ENCODE results near the gene DDX60.
A peak's percentile ranks its signal among the peaks of the same experiment; 100 is the strongest.
"Not testable (repeated sequence)": the region's sequence is repeated elsewhere in the genome, so short reads cannot be mapped to it uniquely, and the experiment has no call there.

The DDX60 gene

DNA sequence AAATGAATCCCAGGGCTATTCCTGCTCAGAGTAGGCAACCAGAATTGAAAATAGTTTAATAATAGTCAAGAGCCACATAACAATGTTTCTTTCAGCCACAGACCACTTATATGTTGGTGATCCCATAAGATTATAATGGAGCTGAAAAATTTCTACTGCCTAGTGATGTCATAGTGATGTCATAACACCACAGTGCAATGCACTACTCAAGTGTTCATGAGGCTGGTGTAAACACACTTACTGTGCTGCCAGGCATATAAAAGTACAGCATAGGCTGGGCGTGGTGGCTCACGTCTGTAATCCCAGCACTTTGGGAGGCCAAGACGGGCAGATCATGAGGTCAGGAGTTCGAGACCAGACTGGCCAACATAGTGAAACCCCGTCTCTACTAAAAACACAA is 15.1 kb downstream of the DDX60 start:
- DNase-seq (ENCODE audit: low read depth, low spot score), result not testable (repeated sequence)

- no peak for DNase-seq (ENCODE audit: low read depth, low spot score)
These were observed 25.1 kb downstream of the DDX60 start for GRCh38 chr4:168293386-168293975.

- DNase-seq (ENCODE audit: low read depth, low spot score), result no peak
These were observed 27.3 kb downstream of the DDX60 start for GRCh38 chr4:168291242-168291641.

- DNase-seq (ENCODE audit: low read depth, low spot score), result not testable (repeated sequence)
These were observed 32.7 kb downstream of the DDX60 start for GRCh38 chr4:168285850-168286249.

GRCh38 chr4:168279556-168279955 is 39.0 kb downstream of the DDX60 start:
- no peak for DNase-seq (ENCODE audit: low read depth, low spot score)

DNA sequence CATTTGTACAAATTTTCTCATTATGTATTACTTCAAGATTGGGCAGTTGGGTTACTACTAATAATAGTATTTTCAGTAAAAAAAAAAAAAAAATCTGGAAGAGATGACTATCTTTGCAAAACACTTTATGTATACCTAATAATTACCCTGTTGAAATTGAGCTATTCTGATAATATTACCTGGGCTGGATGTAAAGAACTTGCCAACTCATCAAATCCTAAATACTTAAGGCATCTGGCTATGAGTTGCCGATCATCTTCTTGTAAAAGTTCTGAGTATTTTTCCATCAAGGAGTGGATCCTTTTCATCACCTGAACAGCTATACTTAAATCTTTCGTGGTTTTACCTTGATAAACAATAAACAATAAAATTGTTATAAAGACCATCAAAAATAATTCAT is 42.7 kb downstream of the DDX60 start:
- no peak for DNase-seq (ENCODE audit: low read depth, low spot score)

DNA sequence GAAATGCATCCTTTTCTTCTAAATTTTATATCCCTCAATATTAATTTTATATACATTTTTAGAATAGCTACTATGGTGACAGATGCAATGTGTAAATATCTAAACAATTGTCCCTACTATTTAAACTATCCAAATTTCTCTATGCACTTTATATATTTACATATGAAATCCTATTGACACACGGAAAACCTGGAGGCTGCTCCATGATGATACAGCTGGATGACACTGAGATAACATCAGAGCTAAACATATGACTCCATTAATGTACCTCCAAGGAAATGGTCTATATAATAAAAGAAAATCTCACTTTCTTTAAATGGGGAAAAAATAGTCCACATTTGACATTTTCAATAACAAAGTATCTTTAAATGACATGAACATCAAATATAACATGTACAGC is 43.7 kb downstream of the DDX60 start:
- DNase-seq (ENCODE audit: low read depth, low spot score), result no peak

DNA sequence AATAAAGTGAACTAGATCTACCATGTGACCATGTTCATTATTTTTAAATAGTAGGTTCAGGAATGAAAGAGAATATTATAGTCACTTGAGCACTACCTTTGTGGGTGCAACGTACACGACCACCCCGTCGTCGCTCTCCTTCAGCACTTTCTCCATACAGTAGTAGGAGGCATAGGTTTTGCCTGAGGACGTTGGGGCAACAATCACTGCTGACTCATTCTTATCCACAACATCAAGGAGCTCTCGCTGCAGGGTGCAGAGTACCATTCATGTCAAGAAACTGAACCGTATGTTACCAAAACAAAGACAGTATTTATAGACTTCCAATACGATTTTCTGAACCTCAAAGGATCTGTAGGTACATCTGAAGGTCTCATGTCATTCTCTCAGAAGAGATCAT is 44.7 kb downstream of the DDX60 start:
- peak; percentile 68 for DNase-seq (ENCODE audit: low read depth, low spot score)

DNA sequence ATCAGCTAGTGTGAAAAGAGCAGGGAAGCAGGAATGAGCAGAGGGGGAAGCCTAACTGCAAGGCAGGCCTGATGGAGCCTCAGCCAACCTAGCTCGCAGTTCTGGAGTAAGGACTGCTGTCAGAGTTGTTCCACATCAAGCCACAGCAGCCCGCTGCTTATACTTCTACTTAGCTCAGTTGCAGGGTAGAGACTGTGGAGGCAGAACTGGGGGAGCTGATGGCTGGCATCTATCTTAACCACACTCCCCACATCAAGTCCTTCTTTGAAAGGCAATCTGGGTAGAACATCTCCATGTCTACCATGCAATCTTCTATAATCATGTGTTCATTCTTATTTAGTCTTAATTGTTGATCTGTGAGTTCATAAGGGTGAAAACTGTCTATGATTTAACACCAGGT is 46.1 kb downstream of the DDX60 start:
- no peak for DNase-seq (ENCODE audit: low read depth, low spot score)

DNA sequence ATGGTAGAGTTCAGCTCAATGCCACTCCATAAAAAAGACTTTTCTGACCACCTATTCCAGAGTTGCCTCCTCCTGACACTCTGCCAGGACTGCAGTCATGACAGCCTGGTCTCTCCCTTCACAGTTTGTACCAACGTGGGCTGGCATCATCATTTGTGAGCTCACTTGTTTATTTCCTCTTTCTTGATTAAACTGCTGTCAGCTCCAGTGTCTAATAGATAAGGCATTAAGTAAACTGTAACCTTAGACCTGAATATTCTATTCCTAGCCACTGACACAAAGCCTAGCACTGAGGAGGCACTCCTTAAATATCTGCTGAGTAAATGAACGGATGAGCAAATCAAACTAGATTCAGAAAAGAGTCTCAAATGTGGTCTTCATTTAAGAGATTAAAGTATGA is 48.7 kb downstream of the DDX60 start:
- DNase-seq (ENCODE audit: low read depth, low spot score), result no peak

DNA sequence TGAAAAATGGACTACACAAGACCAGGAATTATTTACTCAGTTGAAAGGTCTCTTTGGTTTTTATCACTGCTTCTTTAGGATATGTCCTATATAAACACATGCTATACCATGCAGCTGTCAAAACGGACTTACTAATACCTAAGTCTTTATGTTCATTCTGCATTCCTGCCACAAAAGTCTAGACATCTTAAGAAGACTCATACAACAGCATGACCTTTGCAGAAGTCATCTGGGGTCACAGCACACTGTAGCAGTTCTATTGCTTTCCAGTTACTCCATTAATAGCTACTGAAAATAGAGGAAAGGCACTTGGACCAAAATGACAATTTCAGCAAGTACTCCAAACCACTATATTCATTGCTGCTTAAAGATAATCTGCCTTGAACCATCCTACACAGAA is 53.2 kb downstream of the DDX60 start:
- no peak for DNase-seq (ENCODE audit: low read depth, low spot score)

- DNase-seq (ENCODE audit: low read depth, low spot score), result no peak
These were observed 53.6 kb downstream of the DDX60 start for GRCh38 chr4:168264903-168265302.

DNA sequence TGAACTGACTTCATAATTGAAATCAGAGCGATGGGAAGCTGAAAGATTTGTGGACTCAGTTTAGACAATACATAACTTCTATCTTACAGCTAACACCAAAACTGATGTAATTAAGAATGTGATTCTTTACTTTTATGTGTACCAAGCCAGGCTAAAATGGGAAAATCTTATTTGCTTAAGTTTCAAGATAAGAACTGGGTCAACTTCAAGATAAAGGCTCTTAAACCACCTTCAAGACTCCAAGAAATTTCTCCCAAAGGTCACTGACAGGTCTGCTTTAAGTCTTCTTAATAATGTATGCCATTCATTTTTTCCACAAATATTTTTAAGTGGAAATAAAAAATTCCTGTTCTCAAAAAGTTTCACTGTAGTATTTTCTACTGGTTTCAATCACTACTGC is 55.5 kb downstream of the DDX60 start:
- DNase-seq (ENCODE audit: low read depth, low spot score), result no peak

DNA sequence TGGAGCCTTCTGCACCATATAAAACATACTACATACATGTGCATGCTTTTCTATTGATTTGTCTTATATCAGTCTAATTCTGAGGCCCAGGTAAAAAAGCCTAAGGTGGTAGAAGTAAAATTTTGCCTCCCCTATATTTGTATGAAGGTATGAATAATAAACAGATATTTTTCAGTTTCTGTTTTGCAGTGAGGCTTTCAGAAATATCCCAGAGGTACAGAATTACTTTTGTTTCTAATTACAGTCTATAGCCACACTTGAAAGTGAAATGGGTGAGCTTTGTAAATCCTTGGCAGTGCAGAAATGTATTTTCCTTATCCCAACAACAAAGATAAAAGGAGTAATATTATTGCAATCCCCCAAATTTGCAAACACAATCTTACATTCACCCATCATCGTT is 59.5 kb downstream of the DDX60 start:
- no peak for DNase-seq (ENCODE audit: low read depth, low spot score)

GRCh38 chr4:168257768-168258167 is 60.8 kb downstream of the DDX60 start:
- no peak for DNase-seq (ENCODE audit: low read depth, low spot score)

GRCh38 chr4:168248176-168248710 is 70.3 kb downstream of the DDX60 start:
- no peak for DNase-seq (ENCODE audit: low read depth, low spot score)

- no peak for DNase-seq (ENCODE audit: low read depth, low spot score)
These were observed 70.9 kb downstream of the DDX60 start for GRCh38 chr4:168247603-168248002.

GRCh38 chr4:168241953-168242352 is 76.6 kb downstream of the DDX60 start:
- peak; percentile 1 for DNase-seq (ENCODE audit: low read depth, low spot score)

- DNase-seq (ENCODE audit: low read depth, low spot score), result no peak
These were observed 77.7 kb downstream of the DDX60 start for GRCh38 chr4:168240821-168241220.

GRCh38 chr4:168221301-168221700 is 97.3 kb downstream of the DDX60 start:
- no peak for DNase-seq (ENCODE audit: low read depth, low spot score)

DNA sequence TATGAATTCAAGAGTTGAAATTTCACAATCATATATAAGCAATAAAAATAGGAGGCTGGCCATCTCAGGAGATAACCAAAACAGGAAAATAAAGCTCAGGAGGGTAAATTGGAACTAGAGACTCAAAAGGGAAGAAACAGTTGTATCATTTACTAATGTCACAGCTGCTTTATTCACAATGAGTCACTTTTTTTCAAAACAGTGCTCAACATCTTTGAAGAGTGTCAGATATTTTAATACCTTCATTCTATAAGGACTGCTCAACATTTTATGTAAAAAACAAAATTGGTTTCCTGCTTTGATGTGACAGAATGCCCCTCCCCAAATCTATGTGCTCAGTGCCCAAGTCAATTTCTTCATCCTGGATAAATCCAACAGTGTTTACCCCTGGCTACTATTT is 97.7 kb downstream of the DDX60 start:
- no peak for DNase-seq (ENCODE audit: low read depth, low spot score)

DNA sequence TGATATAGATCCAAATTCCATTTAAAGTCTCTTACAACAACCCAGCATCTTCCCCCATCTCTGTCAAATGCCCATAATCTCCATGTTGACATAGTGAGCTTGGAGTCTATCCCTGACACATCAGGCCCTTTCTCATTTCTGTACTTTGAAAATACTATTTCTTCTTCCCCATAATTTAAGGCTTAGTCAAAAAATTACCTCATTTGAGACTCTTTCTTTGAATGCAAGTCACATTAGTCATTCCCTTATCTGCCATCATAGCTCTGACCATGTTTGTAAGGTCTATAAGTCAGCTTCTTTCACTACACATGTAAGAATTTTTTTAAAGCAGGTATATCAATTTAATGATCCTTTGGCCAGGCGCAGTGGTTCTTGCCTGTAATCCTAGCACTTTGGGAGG is 99.9 kb downstream of the DDX60 start:
- DNase-seq (ENCODE audit: low read depth, low spot score), result no peak

GRCh38 chr4:168213511-168213910 is 105.0 kb downstream of the DDX60 start:
- DNase-seq (ENCODE audit: low read depth, low spot score), result not testable (repeated sequence)

- DNase-seq (ENCODE audit: low read depth, low spot score), result no peak
These were observed 105.9 kb downstream of the DDX60 start for GRCh38 chr4:168212656-168213055.
